Measurements from ENCODE around the gene COL23A1.

Gene COL23A1

GRCh38 chr5:178387061-178387855 lies 202.9 kb downstream of the COL23A1 start:
- DNase-seq, result no peak

- no peak for DNase-seq
These were observed 203.8 kb downstream of the COL23A1 start for GRCh38 chr5:178386336-178386931.

- DNase-seq, result no peak
These were observed 204.7 kb downstream of the COL23A1 start for GRCh38 chr5:178385496-178385890.

GRCh38 chr5:178384816-178385495 lies 205.2 kb downstream of the COL23A1 start:
- no peak for DNase-seq

- no peak for DNase-seq
These were observed 206.0 kb downstream of the COL23A1 start for GRCh38 chr5:178383919-178384815.

- no peak for DNase-seq
These were observed 206.8 kb downstream of the COL23A1 start for GRCh38 chr5:178383301-178383918.

- no peak for DNase-seq
These were observed 207.4 kb downstream of the COL23A1 start for GRCh38 chr5:178382754-178383164.

- DNase-seq, result no peak
These were observed 208.1 kb downstream of the COL23A1 start for GRCh38 chr5:178381921-178382695.

GRCh38 chr5:178381206-178381605 lies 209.0 kb downstream of the COL23A1 start:
- no peak for DNase-seq

- DNase-seq, result no peak
These were observed 209.6 kb downstream of the COL23A1 start for GRCh38 chr5:178380541-178381074.

- DNase-seq, result no peak
These were observed 210.1 kb downstream of the COL23A1 start for GRCh38 chr5:178380086-178380485.

- DNase-seq, result no peak
These were observed 211.4 kb downstream of the COL23A1 start for GRCh38 chr5:178378527-178379484.

GRCh38 chr5:178377583-178378270 lies 212.5 kb downstream of the COL23A1 start:
- DNase-seq, result no peak

- no peak for DNase-seq
These were observed 213.1 kb downstream of the COL23A1 start for GRCh38 chr5:178376921-178377582.

GRCh38 chr5:178375348-178375747 lies 214.8 kb downstream of the COL23A1 start:
- DNase-seq, result no peak

GRCh38 chr5:178373711-178374110 lies 216.5 kb downstream of the COL23A1 start:
- no peak for DNase-seq

GRCh38 chr5:178372142-178372571 lies 218.0 kb downstream of the COL23A1 start:
- DNase-seq, result no peak

GRCh38 chr5:178371362-178372111 lies 218.7 kb downstream of the COL23A1 start:
- no peak for DNase-seq

Data from activated naive CD4-positive, alpha-beta T cell treated with anti-CD3 and anti-CD28 coated beads, Interleukin-2, amount 50 U/mL, for 16 hours (primary cell).